OCI-LY1 (cell line): ENCODE measurements around the gene EME2.

Source experiments
- H2AFZ ChIP-seq: fragments of 200-600 bp; sonication (generic), shearing (Covaris generic); 2 replicates; pipeline ENCODE4 v1.6.0; 2014; ENCODE audit warnings: antibody characterized with exemption, mild to moderate bottlenecking, low read length
- H3F3A ChIP-seq: fragments of 200-600 bp; sonication (generic), shearing (Covaris generic); 2 replicates; pipeline ENCODE4 v1.6.0; 2014; ENCODE audit warnings: mild to moderate bottlenecking, antibody characterized with exemption, low read length, moderate library complexity; ENCODE audit not compliant: insufficient read depth
- H3K27ac ChIP-seq: fragments of 200-600 bp; sonication (generic); 2 replicates; pipeline ENCODE4 v1.5.1; 2014; ENCODE audit warnings: low read length, mixed run types, mild to moderate bottlenecking, low read depth; ENCODE audit not compliant: poor library complexity, severe bottlenecking
- H3K27me3 ChIP-seq: fragments of 200-600 bp; sonication (generic); 2 replicates; pipeline ENCODE4 v1.6.0; 2014; ENCODE audit warnings: antibody characterized with exemption, mild to moderate bottlenecking, low read length, moderate library complexity; ENCODE audit not compliant: insufficient read depth
- H3K36me3 ChIP-seq: fragments of 200-600 bp; sonication (generic); 2 replicates; pipeline ENCODE4 v1.6.1; 2014; ENCODE audit warnings: mild to moderate bottlenecking, antibody characterized with exemption, low read length, moderate library complexity, mixed read lengths; ENCODE audit not compliant: insufficient read depth
- H3K4me1 ChIP-seq: fragments of 200-600 bp; sonication (generic); 2 replicates; pipeline ENCODE4 v1.5.1; 2014; ENCODE audit warnings: mild to moderate bottlenecking, low read length, moderate library complexity; ENCODE audit not compliant: insufficient read depth, severe bottlenecking
- H3K4me2 ChIP-seq: fragments of 200-600 bp; sonication (generic), shearing (Covaris generic); 2 replicates; pipeline ENCODE4 v1.6.1; 2014; ENCODE audit warnings: low read length
- H3K4me3 ChIP-seq: fragments of 200-600 bp; sonication (generic); 2 replicates; pipeline ENCODE4 v1.5.1; 2014; ENCODE audit warnings: low read length, low read depth, mild to moderate bottlenecking, mixed read lengths; ENCODE audit not compliant: poor library complexity, severe bottlenecking
- H3K79me2 ChIP-seq: fragments of 200-600 bp; shearing (Covaris generic); 2 replicates; pipeline ENCODE4 v1.6.1; 2016; ENCODE audit warnings: mixed run types, low read length, mixed read lengths; ENCODE audit not compliant: insufficient read depth
- H3K9ac ChIP-seq: fragments of 200-600 bp; sonication (generic), shearing (Covaris generic); 2 replicates; pipeline ENCODE4 v1.6.1; 2014; ENCODE audit warnings: mild to moderate bottlenecking, low read length, mixed read lengths
- H3K9me2 ChIP-seq: fragments of 200-600 bp; sonication (generic), shearing (Covaris generic); 2 replicates; pipeline ENCODE4 v1.6.1; 2014; ENCODE audit warnings: low read depth, mild to moderate bottlenecking, low read length, mixed read lengths
- H3K9me3 ChIP-seq: fragments of 200-600 bp; shearing (Covaris generic); 2 replicates; pipeline ENCODE4 v1.6.1; 2014; ENCODE audit warnings: low read length, mixed read lengths
- H4K20me1 ChIP-seq: fragments of 200-600 bp; sonication (generic), shearing (Covaris generic); 2 replicates; pipeline ENCODE4 v1.6.0; 2016; ENCODE audit warnings: mild to moderate bottlenecking, low read length; ENCODE audit not compliant: insufficient read depth
- CTCF ChIP-seq: fragments of 200-600 bp; sonication (generic), shearing (Covaris generic); IDR thresholded peaks from 2 replicates; pipeline ENCODE4 v1.5.1; 2017; ENCODE audit warnings: mild to moderate bottlenecking, antibody characterized with exemption, low read length, moderate library complexity, mixed read lengths
- EZH2 ChIP-seq: fragments of 200-600 bp; sonication (generic), shearing (Covaris generic); IDR thresholded peaks from 2 replicates; pipeline ENCODE4 v1.8.0; 2017; ENCODE audit warnings: borderline replicate concordance, mixed run types, mild to moderate bottlenecking, antibody characterized with exemption, low read length, moderate library complexity, mixed read lengths

Gene EME2

DNA sequence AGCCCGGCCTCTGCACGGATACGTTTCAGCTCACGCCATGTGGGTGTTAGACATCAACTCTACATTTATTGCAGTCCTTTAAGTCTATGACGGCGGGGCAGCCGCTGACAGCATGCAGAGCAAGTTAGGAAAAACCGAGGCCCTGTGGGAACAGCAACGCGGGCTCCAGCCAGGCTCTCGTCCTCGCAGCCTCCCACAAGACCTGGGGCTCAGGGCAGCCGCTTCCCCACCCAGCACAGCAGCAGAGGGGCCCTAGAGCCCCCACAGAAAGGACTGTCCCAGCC lies 4.0 kb downstream of the EME2 start:
- no peak overlapping the region for H3K9ac ChIP-seq
- TF ChIP-seq EZH2 (no peak), CTCF (no peak)
- no peaks in the 10 kb centered on the region for H3K27me3 ChIP-seq
- peaks cover 25% of the 10 kb centered on the region for H3K4me1 ChIP-seq
- H2AFZ ChIP-seq: no peak overlapping the region
- no peak overlapping the region for H3K27ac ChIP-seq
- 0 out of 2 replicates have a peak, but pooled peaks cover 3% of the 10 kb centered on the region for H3K79me2 ChIP-seq
- H3K4me2 ChIP-seq: no peak overlapping the region
- no peaks in the 10 kb centered on the region for H4K20me1 ChIP-seq
- 0 out of 2 replicates have a peak, but pooled peaks cover 3% of the 10 kb centered on the region for H3F3A ChIP-seq
- peaks cover 49% of the 10 kb centered on the region for H3K36me3 ChIP-seq
- no peaks in the 10 kb centered on the region for H3K9me3 ChIP-seq
- no peak overlapping the region for H3K4me3 ChIP-seq
- no peaks in the 10 kb centered on the region for H3K9me2 ChIP-seq

DNA sequence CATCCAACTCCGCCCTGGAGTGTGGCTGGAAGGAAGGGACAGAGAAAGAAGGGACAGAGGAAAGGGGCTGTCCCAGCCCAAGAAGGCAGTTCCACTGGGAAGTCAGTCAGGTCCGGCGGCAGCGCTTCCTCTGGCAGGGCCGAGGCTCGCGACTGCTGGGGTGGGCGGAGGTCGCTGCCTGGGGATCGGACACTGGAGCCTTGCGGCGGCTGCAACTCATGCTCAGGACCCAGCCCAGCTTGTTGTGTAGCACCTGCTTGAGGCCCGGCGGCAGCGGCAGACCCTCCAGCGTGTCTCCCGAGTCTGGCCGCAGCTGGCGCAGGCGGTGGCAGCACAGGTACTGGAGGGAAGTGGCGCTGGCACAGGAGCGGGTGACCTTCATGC lies 4.4 kb downstream of the EME2 start:
- H3K79me2 ChIP-seq: 0 out of 2 replicates have a peak, but pooled peaks cover under 1% of the 10 kb centered on the region
- H4K20me1 ChIP-seq: no peaks in the 10 kb centered on the region
- no peaks in the 10 kb centered on the region for H3K9me3 ChIP-seq
- no peaks in the 10 kb centered on the region for H3K27me3 ChIP-seq
- no peak overlapping the region for H3K4me3 ChIP-seq
- no peak overlapping the region for H3K27ac ChIP-seq
- peaks cover 25% of the 10 kb centered on the region for H3K4me1 ChIP-seq
- peaks cover 47% of the 10 kb centered on the region for H3K36me3 ChIP-seq
- no peak overlapping the region for H3K4me2 ChIP-seq
- H3F3A ChIP-seq: 0 out of 2 replicates have a peak, but pooled peaks cover 3% of the 10 kb centered on the region
- no peak overlapping the region for H3K9ac ChIP-seq
- no peak overlapping the region for H2AFZ ChIP-seq
- no peaks in the 10 kb centered on the region for H3K9me2 ChIP-seq
- TF ChIP-seq EZH2: no peak
- TF ChIP-seq CTCF: no peak

DNA sequence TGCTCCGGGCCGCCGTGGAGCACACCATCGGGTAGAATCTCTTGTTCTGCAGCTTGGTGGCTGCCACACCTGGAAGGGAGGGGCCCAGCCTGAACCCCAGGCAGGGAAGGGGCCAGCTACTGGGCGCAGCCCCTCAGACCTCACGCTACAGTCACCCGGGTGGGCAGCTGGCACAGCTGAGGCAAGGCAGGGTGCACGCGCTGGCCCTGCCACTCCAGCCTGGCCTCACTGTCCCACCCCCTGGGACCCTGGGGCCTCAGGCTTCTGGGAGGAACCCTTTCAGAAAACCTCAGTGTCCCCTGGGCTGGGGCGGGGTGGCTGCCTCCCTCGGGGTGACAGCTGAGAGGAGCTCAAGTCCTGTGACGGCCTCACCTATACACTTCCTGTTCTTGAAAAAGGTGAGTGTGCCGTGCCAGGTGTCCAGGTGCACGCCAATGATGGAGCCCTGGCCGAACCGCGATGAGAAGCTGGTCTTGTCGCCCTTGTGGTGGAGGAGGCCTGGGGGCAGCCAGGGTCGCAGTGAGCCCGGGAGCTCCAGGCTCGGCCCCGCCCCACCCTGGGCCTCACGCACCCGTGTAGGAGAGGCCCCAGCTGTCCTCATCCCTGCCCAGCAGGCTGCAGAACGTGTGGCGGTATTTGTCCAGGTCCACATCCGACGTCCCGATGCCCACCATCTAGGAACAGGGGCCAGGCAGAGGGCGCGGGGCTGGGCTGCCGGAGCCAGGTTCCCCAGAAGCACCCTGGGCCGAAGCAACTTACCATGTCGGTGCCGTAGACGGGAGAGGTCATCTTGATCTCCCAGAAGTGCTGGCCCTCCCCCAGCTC lies 5.0 kb downstream of the EME2 start:
- Histone ChIP-seq H3K9ac (no peak overlapping the region), H3K4me3 (no peak overlapping the region), H3K79me2 (no peaks in the 10 kb centered on the region), H3F3A (0 out of 2 replicates have a peak, but pooled peaks cover 3% of the 10 kb centered on the region), H3K4me2 (no peak overlapping the region), H3K4me1 (peaks cover 25% of the 10 kb centered on the region), H2AFZ (no peak overlapping the region), H3K9me2 (no peaks in the 10 kb centered on the region), H3K36me3 (peaks cover 44% of the 10 kb centered on the region), H3K27ac (no peak overlapping the region), H3K9me3 (no peaks in the 10 kb centered on the region), H3K27me3 (no peaks in the 10 kb centered on the region), H4K20me1 (no peaks in the 10 kb centered on the region)
- TF ChIP-seq EZH2 (no peak), CTCF (no peak)
